Upper lobe of left lung (tissue), 6 donors: ENCODE measurements around the gene ATXN7L1. TPM values are rescaled to one million over a fixed set of nuclear protein-coding genes. Genes with fewer than 3 reads are reported as not detected.

ENCODE experiments used
- ATAC-seq, 2 donors: fragments of 200-7000 bp; cut with Tn5 transposase; one replicate each; pipeline ENCODE4 v1.9.1; 2022; ENCODE audit warnings: mild to moderate bottlenecking in 2 of 2, moderate library complexity in 2 of 2; ENCODE audit not compliant: low FRiP score in 2 of 2
- DNase-seq, 2 donors: peaks; one replicate each; pipeline ENCODE4 v3.0.0-alpha.2; 2019 to 2020
- H3K27ac ChIP-seq, 4 donors: fragments of 200-600 bp; sonication (generic); one replicate each; pipeline ENCODE4 v1.5.1; 2016 to 2019
- H3K27me3 ChIP-seq, 4 donors: fragments of 200-600 bp; sonication (generic); one replicate each; pipeline ENCODE4 v1.5.1; 2017 to 2019
- H3K36me3 ChIP-seq, 4 donors: fragments of 200-600 bp; sonication (generic); one replicate each; pipeline ENCODE4 v1.5.1; 2016 to 2019
- H3K4me1 ChIP-seq, 4 donors: fragments of 200-600 bp; sonication (generic); one replicate each; pipeline ENCODE4 v1.5.1; 2018 to 2019
- H3K4me3 ChIP-seq, 4 donors: fragments of 200-600 bp; sonication (generic); one replicate each; pipeline ENCODE4 v1.5.1; 2017 to 2019; ENCODE audit warnings: mild to moderate bottlenecking in 2 of 4, moderate library complexity in 1 of 4
- H3K9me3 ChIP-seq, 4 donors: fragments of 200-600 bp; sonication (generic); one replicate each; pipeline ENCODE4 v1.5.1; 2018 to 2019
- CTCF ChIP-seq, 6 experiments: fragments of 450-650 bp in 4 of 6; fragments of 200-600 bp in 2 of 6; sonication (generic) in 2 of 6; IDR thresholded peaks; one replicate each; pipeline ENCODE4 v1.5.1; 2016 to 2019; ENCODE audit warnings: antibody characterized with exemption in 6 of 6
- EP300 ChIP-seq, 4 donors: sonication (generic); formaldehyde crosslinking; IDR thresholded peaks; one replicate each; pipeline ENCODE4 v1.5.1; 2017; ENCODE audit warnings: antibody characterized with exemption in 4 of 4, control low read depth in 2 of 4
- POLR2A ChIP-seq, 4 donors: fragments of 450-650 bp; IDR thresholded peaks; one replicate each; pipeline ENCODE4 v1.5.1; 2016 to 2017; ENCODE audit warnings: antibody characterized with exemption in 4 of 4, mild to moderate bottlenecking in 2 of 4
- POLR2AphosphoS5 ChIP-seq, 2 donors: sonication (generic); formaldehyde crosslinking; IDR thresholded peaks; one replicate each; pipeline ENCODE4 v1.5.1; 2017; ENCODE audit warnings: antibody characterized with exemption in 2 of 2
- WGBS, 2 donors: methylation state at CpG; one replicate each; pipeline ENCODE4 v1.1.5; 2017 to 2018; 5-methylcytosine and 5-hydroxymethylcytosine counted together
- total RNA-seq, 6 donors: library from RNA; depleted of rRNA in 4 of 6; stranded (reverse); fragments of >200 nt in 4 of 6; gene quantifications; one replicate each; pipeline versions ENCODE4 v1.1.0 to v1.2.1, GENCODE V29; 2016 to 2021
- donor health status: DM: no; HTN: no; CAD: no; lungs with moderate emphysema.
- donor health status: DM: no; HTN: yes; CAD: no; lungs with severe emphysema.

ATXN7L1 gene
- total RNA-seq, 6 donors from 2014 or later = 7.1 to 43.0 (median 13.4) TPM

- H3K27me3 ChIP-seq = no peaks in the 10 kb centered on the region
- H3K36me3 ChIP-seq = no peaks in the 10 kb centered on the region
- H3K9me3 ChIP-seq = no peaks in the 10 kb centered on the region
- no peak for DNase-seq
- no peak overlapping the region for H3K27ac ChIP-seq
- TF ChIP-seq EP300 (IDR thresholded peaks at IDR 0.05) = no peak
- no peak for TF ChIP-seq POLR2A (IDR thresholded peaks at IDR 0.05)
- TF ChIP-seq POLR2AphosphoS5 (IDR thresholded peaks at IDR 0.05) = no peak
- no peak for TF ChIP-seq CTCF (IDR thresholded peaks at IDR 0.05)
- H3K4me1 ChIP-seq = no peaks in the 10 kb centered on the region
- 95 to 100% methylated on average over 2 of the region's 2 CpGs for WGBS, 2 donors
- no peak for ATAC-seq
- no peak overlapping the region for H3K4me3 ChIP-seq
Observed at GRCh38 chr7:105917659-105918058, 41.3 kb upstream of the ATXN7L1 start.

- Histone ChIP-seq H3K9me3 (no peaks in the 10 kb centered on the region), H3K36me3 (no peaks in the 10 kb centered on the region), H3K27me3 (no peaks in the 10 kb centered on the region), H3K27ac (no peak overlapping the region), H3K4me3 (no peak overlapping the region), H3K4me1 (no peaks in the 10 kb centered on the region)
- DNase-seq = no peak
- 94% methylated on average over 1 of the region's 1 CpG for WGBS, 2 donors
- no peak for TF ChIP-seq CTCF (IDR thresholded peaks at IDR 0.05)
- no peak for TF ChIP-seq EP300 (IDR thresholded peaks at IDR 0.05)
- TF ChIP-seq POLR2A (IDR thresholded peaks at IDR 0.05) = no peak
- TF ChIP-seq POLR2AphosphoS5 (IDR thresholded peaks at IDR 0.05) = no peak
- no peak for ATAC-seq
Observed at GRCh38 chr7:105916603-105917002, 40.2 kb upstream of the ATXN7L1 start.

GRCh38 chr7:105913947-105914346 lies 37.5 kb upstream of the ATXN7L1 start:
- TF ChIP-seq POLR2AphosphoS5 (IDR thresholded peaks at IDR 0.05) = no peak
- Histone ChIP-seq H3K36me3 (no peaks in the 10 kb centered on the region), H3K27ac (no peak overlapping the region), H3K4me3 (no peak overlapping the region), H3K27me3 (no peaks in the 10 kb centered on the region), H3K9me3 (peaks cover 0 to 5% (median 0%) of the 10 kb centered on the region in 4 donors), H3K4me1 (no peaks in the 10 kb centered on the region)
- DNase-seq (no peak), ATAC-seq (no peak)
- WGBS, 2 donors = 80 to 97% methylated on average over 3 of the region's 3 CpGs

GRCh38 chr7:105911961-105912575 lies 35.7 kb upstream of the ATXN7L1 start:
- DNase-seq (no peak), ATAC-seq (no peak)
- TF ChIP-seq CTCF (IDR thresholded peaks at IDR 0.05) = no peak
- TF ChIP-seq POLR2AphosphoS5 (IDR thresholded peaks at IDR 0.05) = no peak
- TF ChIP-seq EP300 (IDR thresholded peaks at IDR 0.05) = no peak
- no peak for TF ChIP-seq POLR2A (IDR thresholded peaks at IDR 0.05)
- no peak overlapping the region for H3K27ac ChIP-seq
- H3K4me1 ChIP-seq = no peaks in the 10 kb centered on the region
- H3K27me3 ChIP-seq = no peaks in the 10 kb centered on the region
- H3K9me3 ChIP-seq = peaks cover 0 to 5% (median 0%) of the 10 kb centered on the region in 4 donors
- 88 to 96% methylated on average over 4 of the region's 4 CpGs for WGBS, 2 donors
- no peak overlapping the region for H3K4me3 ChIP-seq
- H3K36me3 ChIP-seq = no peaks in the 10 kb centered on the region

- Histone ChIP-seq H3K9me3 (peaks cover 0 to 5% (median 0%) of the 10 kb centered on the region in 4 donors), H3K27ac (no peak overlapping the region), H3K4me1 (no peaks in the 10 kb centered on the region), H3K4me3 (no peak overlapping the region), H3K36me3 (no peaks in the 10 kb centered on the region), H3K27me3 (no peaks in the 10 kb centered on the region)
- TF ChIP-seq CTCF (IDR thresholded peaks at IDR 0.05) (no peak), EP300 (IDR thresholded peaks at IDR 0.05) (no peak), POLR2A (IDR thresholded peaks at IDR 0.05) (no peak), POLR2AphosphoS5 (IDR thresholded peaks at IDR 0.05) (no peak)
- WGBS, 2 donors = 96 to 97% methylated on average over 5 of the region's 5 CpGs
- ATAC-seq (no peak), DNase-seq (no peak)
Observed at GRCh38 chr7:105910172-105910571, 33.8 kb upstream of the ATXN7L1 start.
